ENCODE data around the gene FCHO2. TPM values are rescaled to one million over a fixed set of nuclear protein-coding genes. Genes with fewer than 3 reads are reported as not detected.

The FCHO2 gene
- total RNA-seq, 1 donor from 2014 or later = 23.2 TPM

GRCh38 chr5:73111536-73111935, 155.7 kb downstream of the FCHO2 start:
- DNase-seq (ENCODE audit: low read depth) = peak; percentile 66

- no peak for DNase-seq (ENCODE audit: low read depth)
These were observed 156.5 kb downstream of the FCHO2 start for GRCh38 chr5:73112359-73112758.

DNA sequence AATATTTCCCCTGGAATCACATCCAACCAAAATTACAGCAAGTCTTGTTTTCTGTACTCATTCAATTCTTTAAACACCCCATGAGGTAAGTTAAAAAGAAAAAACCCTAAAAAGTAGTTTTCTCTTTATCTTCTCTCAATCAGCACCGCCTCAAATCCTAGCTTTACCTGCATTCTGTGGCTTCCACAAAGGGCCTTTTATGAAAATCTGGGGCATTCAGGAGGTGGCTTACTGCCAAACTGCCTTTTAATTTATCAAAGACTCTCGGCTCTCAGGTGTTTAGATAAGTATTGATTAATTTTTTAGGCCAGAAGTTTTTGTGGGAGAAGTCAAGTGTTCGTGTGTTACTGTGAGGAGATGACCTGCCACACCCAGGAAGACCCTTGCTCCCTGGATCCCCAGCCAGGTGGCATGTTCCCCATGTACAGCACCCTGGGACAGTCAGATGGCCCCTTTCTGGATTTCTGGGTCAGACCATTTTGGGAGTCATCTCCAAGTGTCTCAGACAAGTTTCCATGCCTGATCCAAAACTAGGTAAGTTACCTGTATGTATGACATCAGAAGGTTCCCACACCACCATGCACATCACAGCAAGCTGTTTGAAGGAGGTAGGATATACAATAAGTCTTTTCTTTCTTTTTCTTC, 158.3 kb downstream of the FCHO2 start:
- no peak for DNase-seq (ENCODE audit: low read depth)

DNA sequence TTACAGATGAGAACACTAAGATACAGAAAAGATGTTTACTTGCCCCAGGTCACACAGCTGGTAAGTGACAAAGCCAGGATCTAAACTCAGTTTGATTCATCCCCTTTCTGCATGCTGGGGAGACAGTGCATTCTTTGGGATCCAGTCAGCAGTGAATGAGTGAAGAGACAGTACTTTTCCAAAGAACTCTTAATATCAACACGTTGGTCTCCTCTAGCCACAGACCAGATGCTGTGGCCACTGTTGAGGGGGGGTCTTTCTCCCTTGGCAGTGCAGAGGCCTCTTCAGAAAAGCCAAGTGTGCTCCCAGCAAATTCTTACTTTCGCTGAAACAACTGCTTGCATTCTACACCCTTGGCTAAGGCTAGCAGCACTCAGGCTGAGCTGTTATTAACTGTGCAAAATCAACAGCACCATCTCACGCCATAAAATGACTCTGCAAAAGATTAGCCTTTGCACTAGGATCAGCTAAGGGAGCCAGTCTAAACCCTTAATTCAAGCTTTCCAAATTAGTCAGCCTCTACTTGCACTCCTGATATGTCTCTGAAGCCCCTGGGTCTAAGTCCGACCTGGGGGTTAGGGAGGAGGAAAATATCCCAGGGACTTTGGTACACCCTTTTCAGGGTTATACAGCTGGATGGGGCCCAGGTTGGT, 159.7 kb downstream of the FCHO2 start:
- DNase-seq (ENCODE audit: low read depth) = peak; percentile 59

- no peak for DNase-seq (ENCODE audit: low read depth)
These were observed 160.7 kb downstream of the FCHO2 start for GRCh38 chr5:73116506-73116905.

- DNase-seq (ENCODE audit: low read depth) = no peak
These were observed 161.4 kb downstream of the FCHO2 start for GRCh38 chr5:73117088-73117740.

- DNase-seq (ENCODE audit: low read depth) = no peak
These were observed 162.6 kb downstream of the FCHO2 start for GRCh38 chr5:73118391-73118973.

GRCh38 chr5:73119451-73120157, 163.8 kb downstream of the FCHO2 start:
- DNase-seq (ENCODE audit: low read depth) = peak; percentile 82

DNA sequence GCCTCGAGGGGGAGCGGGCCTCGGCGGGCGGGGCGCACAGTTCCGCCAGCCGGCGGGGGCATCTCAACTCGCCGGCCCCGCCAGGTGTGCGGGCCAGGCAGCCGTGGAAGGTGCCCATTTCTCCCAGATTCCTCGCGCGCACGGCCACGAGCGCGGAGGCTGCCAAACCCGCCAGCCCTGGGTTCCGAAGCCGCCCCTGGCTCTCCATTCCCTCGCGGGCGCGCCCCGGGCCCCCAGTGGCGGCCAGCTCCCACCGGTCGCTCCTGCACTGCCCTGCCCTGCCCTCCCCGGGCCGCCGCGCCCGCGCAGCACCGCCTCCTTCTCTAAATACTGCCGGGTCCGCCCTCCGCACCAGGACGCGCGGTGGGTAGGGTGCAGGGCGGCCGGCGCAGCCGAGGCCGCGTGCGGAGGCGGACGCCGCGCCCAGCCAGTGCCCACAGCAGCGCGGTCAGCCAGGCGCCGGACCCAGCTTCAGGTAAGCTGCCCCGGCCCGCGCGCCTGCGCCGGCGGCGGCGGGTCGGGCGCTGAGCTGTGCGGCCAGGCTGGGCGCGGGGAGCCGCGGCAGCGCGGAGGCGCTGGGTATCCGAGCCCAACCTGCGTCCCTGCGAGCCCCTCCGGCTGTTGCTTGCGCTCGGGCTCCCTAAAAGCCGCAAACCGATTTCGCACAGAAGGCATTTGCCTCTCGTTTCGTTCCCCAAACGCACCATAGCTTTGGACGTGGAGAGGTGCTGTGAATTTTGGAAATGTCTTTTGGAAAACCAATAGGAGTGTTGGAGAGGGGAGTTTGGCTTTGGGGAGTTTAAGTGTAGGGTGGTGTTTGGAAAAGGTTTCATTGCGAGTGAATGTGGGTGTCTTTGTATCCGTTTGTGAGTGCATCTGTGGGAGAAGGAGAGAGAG, 164.6 kb downstream of the FCHO2 start, which contains the start of gene TMEM171:
TMEM171 (plus strand) TSS at position 354 of the 897 bp plus-strand sequence. CDS start 2,799 bp downstream, outside the sequence.
- DNase-seq (ENCODE audit: low read depth) = no peak

- DNase-seq (ENCODE audit: low read depth) = peak; percentile 39
These were observed 165.2 kb downstream of the FCHO2 start for GRCh38 chr5:73121119-73121463.

DNA sequence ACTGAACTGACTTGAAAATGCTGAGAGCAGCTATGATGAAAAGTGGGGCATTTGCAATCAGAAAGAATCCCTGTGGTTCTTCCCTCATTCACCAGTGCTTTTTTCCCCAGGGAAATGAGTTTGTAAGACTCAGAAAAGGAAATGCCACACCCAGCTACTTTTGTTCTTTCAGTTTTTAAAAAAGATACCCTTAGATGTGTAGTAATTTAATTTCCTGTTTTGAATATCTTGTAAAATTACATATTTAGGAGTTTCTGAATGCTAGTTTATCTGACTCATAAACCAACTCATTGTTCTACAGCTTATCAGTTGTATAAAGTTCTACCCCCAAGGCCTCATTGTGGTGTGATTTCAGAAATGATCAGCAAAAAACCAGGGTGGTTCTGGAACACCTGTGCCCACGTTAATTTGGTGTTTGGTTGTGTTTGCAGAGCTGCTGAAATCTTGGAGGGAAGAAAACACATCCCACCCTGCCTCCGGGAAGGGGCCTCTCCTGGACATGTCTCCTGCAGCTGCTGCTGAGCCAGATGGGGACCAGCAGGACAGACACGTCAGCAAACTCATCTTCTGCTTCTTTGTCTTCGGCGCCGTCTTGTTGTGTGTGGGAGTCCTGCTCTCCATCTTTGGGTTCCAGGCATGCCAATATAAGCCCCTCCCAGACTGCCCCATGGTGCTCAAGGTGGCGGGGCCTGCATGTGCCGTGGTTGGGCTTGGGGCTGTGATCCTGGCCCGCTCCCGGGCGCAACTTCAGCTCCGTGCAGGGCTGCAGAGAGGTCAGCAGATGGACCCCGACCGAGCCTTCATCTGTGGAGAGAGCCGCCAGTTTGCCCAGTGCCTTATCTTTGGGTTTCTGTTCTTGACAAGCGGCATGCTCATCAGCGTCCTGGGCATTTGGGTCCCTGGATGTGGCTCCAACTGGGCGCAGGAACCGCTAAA, 167.3 kb downstream of the FCHO2 start:
- DNase-seq (ENCODE audit: low read depth) = no peak

GRCh38 chr5:73125289-73125688, 169.4 kb downstream of the FCHO2 start:
- no peak for DNase-seq (ENCODE audit: low read depth)

DNA sequence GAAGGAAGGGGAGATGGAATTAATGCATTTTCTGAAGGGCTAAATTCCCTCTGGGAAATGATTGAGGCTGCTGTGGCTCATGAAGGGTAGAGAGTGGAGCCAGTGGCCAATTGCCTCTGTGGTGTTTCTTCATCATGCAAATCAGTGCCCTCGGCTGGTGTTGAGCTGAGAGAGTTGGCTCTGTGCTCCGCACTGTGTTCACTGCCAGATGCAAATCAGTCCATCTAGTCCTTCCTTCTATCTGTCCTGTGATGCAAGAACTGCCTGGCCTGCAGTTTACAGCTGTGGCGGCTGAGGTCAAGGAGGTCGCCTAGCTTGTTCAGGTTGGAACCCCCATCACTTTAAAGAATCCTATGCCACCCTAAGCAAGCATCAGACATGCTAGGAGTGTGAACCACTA, 170.5 kb downstream of the FCHO2 start:
- DNase-seq (ENCODE audit: low read depth) = no peak

DNA sequence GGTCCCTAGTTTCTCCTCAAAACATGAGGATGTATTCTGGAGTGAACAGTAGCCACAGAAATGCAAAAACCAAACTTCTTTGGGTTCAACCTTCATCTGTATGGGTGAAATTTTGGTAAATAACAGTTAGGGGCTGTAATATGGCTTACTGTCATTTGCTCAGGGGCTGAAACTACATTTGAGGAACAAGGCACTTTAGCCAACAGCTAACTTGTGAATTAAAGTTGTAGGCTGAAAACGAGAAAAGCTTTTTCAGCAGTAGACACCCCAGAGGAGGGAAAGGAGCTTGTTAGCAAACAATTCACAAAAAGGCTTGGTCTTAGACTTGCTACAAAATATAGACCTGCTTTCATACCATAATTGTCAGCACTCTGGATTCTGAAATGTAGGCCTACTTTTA, 171.1 kb downstream of the FCHO2 start:
- DNase-seq (ENCODE audit: low read depth) = no peak

DNA sequence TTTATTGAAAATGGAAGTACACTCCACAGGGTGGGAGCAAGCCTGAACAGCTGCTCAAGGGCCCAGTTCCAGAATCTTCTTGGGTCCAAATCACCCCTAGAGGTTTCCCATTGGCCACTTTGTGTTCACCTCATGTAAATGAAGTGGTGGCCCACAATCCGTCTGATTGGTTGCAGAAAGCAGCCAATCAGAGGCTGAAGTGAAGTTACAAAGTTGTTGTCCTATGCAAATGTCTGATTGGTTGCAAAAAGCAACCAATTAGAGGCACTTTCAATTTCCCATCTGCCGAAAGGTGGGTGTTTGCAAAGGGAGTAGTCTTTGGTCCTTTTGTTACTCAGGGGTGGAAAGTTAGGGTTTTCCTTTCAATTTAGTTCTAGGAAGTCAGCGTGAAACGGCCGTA, 173.3 kb downstream of the FCHO2 start:
- no peak for DNase-seq (ENCODE audit: low read depth)

GRCh38 chr5:73130811-73131210, 175.0 kb downstream of the FCHO2 start:
- DNase-seq (ENCODE audit: low read depth) = no peak

DNA sequence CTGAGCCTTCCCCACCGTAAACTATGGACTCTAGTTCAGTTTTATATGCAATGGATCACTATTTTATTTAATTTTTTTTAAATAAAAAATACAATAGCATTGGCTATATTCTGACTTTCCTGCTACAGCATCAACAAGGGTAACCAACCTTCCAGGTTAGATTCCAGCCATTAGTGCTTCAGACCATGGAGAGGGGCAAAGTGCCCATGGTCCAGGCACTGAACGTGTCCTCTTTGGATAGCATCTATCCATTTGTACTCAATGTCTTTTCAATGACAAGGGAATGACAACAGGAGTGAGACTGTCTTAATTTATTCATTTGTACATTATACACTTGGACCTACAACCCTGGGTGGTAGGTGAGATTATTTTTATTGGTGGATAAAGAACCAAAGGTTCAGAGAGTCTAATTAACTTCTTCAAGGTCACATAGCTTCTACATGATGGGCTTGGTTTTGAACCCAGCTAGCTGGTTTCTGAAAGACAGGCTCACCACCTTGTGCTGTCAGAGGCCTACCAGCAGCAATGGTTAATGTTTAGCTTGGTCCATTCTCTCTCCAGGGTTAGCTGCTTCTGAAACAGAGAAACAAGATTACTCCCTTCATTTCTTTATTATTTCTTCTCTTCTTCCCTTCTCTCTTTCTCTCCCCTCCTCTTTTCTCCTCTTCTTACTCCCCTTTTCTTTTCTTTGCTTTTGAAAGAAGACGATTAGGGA, 176.0 kb downstream of the FCHO2 start:
- DNase-seq (ENCODE audit: low read depth) = peak; percentile 75

DNA sequence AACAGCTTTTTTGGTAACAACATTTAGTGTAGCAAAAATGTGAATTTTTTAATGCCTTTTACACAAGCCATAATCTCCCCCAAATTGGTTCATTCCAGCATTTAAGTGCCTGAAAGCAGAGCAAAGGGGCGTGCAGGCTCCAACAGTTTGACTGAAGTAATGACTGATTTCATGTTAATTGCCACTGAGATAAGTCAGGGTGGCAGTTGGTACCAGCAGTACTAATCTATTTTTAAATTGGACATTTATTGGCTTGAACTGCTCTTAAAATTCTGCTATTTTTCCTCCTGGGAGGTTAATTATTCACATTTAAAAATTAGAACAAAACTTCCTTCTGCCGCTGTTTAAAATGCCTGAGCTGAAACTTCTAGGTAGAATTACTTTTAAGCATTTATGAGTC, 176.9 kb downstream of the FCHO2 start:
- no peak for DNase-seq (ENCODE audit: low read depth)

- no peak for DNase-seq (ENCODE audit: low read depth)
These were observed 179.2 kb downstream of the FCHO2 start for GRCh38 chr5:73135021-73135420.
